T1000 (cell line): ENCODE data around the gene TMEM271.

Experiments used
- DNase-seq: peaks from one replicate; lab custom pipeline; 2025; ENCODE audit warnings: mixed read lengths; lab: John Stamatoyannopoulos, UW

TMEM271 gene

GRCh38 chr4:576245-576821, at the start of gene TMEM271:
TMEM271 (minus strand) TSS chr4:576295; CDS start chr4:576062, 233 bp downstream.
- no peak for DNase-seq

DNA sequence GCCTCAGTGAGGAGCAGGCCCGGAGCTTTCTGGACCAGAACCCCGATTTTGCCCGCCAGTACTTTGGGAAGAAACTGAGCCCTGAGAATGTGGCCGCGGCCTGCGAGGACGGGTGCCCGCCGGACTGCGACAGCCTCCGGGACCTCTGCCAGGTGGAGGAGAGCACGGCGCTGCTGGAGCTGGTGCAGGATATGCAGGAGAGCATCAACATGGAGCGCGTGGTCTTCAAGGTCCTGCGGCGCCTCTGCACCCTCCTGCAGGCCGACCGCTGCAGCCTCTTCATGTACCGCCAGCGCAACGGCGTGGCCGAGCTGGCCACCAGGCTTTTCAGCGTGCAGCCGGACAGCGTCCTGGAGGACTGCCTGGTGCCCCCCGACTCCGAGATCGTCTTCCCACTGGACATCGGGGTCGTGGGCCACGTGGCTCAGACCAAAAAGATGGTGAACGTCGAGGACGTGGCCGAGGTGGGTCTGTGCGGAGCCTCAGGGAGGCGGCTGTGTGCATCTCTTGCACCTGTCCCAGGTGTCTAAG, 49.6 kb upstream of the TMEM271 start:
- DNase-seq: no peak

DNA sequence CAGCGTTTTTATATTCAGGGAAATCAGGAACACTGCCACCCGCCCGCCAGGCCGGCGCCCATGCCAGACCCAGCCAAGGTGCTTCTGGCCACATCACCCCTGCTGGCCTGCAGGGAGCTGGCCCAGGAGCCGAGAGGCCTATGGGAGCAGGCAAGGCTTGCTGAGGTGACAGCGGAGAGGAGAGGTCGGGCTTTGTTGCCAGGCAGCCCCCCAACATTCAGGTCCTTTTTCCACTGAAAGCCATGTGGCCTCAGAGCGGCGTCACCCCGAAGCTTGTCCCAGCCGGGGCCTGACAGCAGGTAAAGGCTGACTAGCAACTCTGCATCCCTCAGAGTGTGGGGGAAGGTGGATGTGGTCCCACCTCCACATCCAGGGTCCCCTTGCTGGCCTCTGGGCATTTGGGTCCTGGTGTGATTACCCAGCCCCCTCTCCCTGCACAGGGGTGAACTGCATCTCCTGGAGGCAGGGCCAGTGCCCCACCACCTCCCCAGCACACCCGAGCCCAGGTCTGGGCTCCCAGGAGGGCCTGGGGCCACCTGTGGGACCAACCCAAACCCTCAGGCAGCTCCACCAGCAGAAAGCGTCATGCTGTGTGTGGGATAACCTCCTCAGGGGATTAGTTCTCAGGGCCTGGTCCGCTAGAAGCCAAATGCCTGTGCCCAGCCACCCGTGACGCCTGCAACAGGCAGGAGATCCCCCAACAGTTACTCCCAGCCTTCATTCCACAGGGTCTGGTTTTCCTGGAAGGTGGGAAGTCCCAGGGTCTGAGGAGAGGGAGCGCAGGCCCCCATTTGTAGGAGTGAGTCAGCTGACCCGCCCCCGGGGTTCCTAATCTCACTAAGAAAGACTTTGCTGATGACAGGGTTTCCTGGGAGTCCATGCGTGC, 48.9 kb upstream of the TMEM271 start, which contains the start of gene PDE6B:
PDE6B (plus strand) TSS at position 869 of the 886 bp plus-strand sequence. CDS start 54 bp downstream, outside the sequence.
- DNase-seq: no peak

DNA sequence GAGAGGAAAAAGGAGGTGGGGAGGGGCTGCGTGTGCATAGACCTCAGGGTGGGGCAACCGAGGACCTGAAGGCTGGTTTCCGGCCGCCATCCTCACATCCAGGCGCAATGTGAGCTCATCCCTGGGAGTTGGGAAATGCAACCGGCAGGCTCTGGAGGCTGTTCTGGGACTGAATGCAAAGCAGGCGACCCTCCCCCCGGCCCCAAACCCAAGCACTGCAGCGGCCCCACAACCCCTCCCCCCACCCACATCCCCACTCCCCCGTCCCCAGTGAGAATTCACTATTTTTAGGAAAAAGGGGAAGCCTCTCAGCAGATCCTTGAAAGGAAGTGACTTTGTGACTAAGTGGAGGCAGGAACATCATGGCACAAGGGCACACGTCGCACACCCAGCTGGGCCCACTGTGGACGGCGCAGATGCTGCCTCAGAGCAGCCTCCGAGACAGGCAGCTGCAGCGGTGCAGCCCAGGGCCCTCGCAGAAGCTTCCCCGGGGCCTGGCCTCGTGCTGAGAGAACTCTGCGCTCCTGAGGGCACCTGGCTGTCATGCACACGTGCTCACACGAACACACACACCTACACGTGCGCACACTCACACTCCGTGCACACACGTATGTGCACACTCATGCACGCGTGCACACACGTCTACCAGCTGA, 47.9 kb upstream of the TMEM271 start:
- DNase-seq: no peak

GRCh38 chr4:622996-623913, 47.2 kb upstream of the TMEM271 start:
- no peak for DNase-seq

- DNase-seq: no peak
Measured at GRCh38 chr4:622071-622995, 46.2 kb upstream of the TMEM271 start.

- no peak for DNase-seq
Measured at GRCh38 chr4:621296-622070, 45.4 kb upstream of the TMEM271 start.

GRCh38 chr4:620851-621261, 44.8 kb upstream of the TMEM271 start:
- DNase-seq: no peak

DNA sequence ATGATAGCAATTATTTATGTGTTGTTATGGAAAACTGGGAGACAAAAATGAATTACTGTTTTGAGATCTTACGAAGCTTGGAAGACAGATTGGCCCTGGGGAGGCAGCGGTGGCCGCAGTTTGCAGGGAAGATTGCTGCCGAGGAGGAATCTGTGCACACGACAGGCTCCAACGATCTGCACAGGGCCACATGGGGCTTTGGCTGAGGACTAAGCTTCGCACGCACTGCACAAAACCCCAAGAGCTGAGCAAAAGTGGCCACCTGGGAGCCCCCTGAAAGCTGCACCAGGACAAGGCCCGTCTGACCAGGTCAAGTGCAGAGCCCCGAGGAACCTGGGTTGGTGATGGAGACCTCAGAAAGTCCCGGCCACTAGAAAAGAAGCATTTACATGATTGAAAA, 44.1 kb upstream of the TMEM271 start:
- no peak for DNase-seq

- no peak for DNase-seq
Measured at GRCh38 chr4:617644-618641, 41.8 kb upstream of the TMEM271 start.

DNA sequence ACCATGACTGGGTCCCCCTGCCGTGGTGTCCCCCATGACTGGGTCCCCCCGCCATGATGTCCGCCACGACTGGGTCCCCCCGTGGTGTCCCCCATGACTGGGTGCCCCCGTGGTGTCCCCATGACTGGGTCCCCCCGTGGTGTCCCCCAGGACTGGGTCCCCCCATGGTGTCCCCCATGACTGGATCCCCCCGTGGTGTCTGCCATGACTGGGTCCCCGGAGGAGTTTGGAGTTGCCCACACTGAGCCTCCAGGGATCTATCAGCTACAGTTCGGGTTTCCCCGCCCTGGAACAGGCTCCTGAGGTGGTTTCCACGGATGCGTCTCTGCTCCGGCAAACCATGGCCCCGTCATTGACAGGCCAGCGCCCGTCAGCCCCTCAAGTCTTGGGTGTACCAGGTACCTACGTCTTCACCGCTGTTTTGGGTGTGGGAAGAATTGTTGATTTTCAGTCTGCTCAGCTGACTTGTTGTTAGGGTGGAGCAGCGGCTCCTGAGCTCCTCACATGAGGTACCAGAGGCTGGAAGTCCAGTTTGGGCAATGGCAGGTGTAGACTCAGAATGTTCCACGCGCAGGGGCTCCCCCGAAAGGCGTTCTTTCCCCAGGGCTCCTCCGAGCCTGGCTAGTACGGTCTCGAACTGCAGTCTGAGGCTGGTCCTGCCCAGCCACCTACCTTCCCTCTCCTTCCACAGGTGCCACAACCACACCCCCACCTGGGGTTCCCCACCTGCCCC, 41.0 kb upstream of the TMEM271 start:
- DNase-seq: no peak

DNA sequence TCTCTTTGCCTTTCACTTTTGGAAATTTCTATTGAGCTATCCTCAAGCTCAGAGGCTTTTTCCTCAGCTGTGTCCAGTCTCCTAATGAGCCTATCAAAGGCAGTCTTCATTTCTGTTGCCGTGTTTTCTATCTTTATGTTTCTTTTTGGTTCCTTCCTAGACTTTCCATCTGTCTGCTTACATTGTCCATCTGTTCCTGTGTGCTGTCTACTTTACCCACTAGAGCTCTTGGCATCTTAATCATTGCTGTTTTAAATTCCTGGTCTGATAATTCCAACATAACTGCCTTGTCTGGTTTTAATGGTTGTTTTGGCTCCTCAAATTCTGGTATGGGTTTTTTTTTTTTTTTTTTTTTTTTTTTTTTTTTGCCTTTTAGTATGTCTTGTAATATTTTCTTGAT, 40.0 kb upstream of the TMEM271 start:
- DNase-seq: no peak

DNA sequence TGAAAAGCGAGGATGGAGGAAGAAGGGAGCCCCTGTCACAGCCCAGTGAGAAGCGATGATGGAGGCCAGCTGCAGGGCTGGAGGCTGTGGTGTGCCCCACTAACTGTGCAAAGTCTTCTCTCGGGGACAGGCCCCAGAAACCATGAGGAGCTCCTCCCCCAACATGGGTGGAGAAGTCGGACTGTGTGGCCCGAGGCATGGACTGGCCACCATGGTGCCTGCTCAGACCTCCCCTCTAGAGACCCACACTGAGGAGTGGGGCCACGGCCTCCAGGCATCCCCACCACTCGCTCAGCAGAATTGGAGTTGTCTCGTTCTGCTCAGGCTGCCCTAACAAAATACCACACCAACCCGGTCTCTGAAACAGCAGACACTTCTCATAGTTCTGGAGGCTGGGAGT, 37.0 kb upstream of the TMEM271 start:
- DNase-seq: no peak

DNA sequence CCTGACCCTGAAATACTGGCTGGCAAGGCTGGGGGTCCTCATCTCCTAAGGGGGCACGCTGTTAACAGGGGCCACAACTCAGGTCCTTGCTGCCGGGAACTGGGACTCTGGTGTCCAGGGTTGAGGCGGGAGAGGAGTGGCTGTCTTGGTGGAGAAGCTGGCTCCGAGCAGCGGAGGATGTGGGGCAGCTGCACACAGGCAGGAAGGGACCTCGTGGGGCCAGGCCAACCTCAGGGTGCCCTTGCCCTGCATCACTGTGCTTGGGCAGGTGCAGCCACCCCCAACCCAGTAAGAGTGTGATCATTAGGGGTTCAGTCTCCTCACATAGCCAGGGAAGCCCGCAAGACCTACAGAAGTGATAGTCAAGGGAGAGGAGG, 36.6 kb upstream of the TMEM271 start:
- DNase-seq: no peak

DNA sequence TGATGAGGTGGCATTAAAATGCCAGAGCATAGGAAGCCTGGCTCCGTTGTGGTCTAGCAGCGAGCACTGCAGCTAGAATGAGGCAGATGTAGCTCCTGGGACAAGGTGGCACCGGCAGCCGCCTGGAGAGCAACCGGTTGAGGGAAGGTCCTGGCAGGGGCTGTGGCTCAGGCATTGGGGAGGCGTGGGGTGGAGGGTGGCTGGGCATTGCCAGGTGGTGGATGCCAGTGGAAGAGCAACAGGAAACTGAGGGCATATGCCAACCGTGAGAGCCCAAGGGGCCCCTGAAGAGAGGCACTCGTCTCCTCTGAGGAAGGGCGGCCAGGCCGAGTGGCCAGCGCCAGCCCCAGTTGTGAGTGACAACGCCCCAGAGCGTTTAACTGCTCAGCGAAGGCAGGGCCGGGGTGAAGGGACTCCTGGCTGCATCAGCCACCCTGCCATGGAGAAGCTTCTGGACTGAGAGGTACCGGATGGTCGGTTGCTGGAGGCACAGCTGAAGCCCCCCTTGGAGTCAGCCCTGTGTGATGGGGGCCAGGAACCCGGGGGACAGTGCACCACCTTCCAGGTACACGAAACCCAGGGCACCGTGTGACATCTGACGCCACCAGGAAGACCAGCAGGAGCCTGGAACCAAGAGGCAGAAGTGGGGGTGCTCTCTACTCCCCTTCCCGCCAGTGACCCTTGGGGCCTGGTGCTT, 36.1 kb upstream of the TMEM271 start:
- DNase-seq: no peak

- peak; percentile 63 for DNase-seq
Measured at GRCh38 chr4:610411-611261, 34.5 kb upstream of the TMEM271 start.
